Measurements from ENCODE around the gene SDCCAG8. TPM values are rescaled to one million over a fixed set of nuclear protein-coding genes. Genes with fewer than 3 reads are reported as not detected.

Gene SDCCAG8
- total RNA-seq, 2 donors from 2014 or later = 23.2 to 91.0 TPM

DNA sequence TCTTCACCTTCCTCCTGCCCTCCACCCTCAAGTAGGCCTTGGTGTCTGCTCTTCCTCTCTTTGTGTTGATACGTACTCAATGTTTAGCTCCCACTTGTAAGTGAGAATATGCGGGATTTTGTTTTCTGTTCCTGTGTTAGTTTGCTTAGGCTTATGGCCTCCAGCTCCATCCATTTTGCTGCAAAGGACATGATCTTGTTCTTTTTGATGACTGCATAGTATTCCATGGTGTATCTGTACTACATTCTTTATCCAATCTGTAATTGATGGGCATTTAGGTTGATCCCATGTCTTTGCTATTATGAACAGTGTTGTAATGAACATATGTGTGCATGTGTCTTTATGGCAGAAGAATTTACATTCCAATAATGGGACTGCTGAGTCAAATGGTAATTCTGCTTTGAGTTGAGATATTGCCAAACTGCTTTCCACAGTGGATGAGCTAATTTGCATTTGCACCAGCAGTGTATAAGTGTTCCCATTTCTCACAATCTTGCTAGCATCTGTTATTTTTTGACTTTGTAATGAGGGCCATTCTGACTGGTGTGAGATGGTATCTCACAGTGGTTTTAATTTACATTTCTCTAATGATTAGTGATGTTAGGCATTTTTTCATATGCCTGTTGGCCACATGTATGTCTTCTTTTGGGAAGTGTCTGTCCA lies 272.7 kb downstream of the SDCCAG8 start:
- Histone ChIP-seq H3K27ac (no peak overlapping the region), H3K36me3 (no peaks in the 10 kb centered on the region), H3K4me1 (ENCODE audit: control insufficient read depth in 1 of 2, low read depth in 2 of 2) (peaks cover 11 to 16% of the 10 kb centered on the region in 2 donors), H3K4me3 (no peak overlapping the region), H3K9me3 (no peaks in the 10 kb centered on the region), H3K27me3 (replicated peaks; ENCODE audit: insufficient read depth) (no peaks in the 10 kb centered on the region)
- DNase-seq (ENCODE audit: low spot score) (no peak), ATAC-seq (ENCODE audit: insufficient number of reproducible peaks, low FRiP score, low read depth) (no peak)
- TF ChIP-seq, protein P1, sequence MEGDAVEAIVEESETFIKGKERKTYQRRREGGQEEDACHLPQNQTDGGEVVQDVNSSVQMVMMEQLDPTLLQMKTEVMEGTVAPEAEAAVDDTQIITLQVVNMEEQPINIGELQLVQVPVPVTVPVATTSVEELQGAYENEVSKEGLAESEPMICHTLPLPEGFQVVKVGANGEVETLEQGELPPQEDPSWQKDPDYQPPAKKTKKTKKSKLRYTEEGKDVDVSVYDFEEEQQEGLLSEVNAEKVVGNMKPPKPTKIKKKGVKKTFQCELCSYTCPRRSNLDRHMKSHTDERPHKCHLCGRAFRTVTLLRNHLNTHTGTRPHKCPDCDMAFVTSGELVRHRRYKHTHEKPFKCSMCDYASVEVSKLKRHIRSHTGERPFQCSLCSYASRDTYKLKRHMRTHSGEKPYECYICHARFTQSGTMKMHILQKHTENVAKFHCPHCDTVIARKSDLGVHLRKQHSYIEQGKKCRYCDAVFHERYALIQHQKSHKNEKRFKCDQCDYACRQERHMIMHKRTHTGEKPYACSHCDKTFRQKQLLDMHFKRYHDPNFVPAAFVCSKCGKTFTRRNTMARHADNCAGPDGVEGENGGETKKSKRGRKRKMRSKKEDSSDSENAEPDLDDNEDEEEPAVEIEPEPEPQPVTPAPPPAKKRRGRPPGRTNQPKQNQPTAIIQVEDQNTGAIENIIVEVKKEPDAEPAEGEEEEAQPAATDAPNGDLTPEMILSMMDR (IDR thresholded peaks at IDR 0.05) = no peak

DNA sequence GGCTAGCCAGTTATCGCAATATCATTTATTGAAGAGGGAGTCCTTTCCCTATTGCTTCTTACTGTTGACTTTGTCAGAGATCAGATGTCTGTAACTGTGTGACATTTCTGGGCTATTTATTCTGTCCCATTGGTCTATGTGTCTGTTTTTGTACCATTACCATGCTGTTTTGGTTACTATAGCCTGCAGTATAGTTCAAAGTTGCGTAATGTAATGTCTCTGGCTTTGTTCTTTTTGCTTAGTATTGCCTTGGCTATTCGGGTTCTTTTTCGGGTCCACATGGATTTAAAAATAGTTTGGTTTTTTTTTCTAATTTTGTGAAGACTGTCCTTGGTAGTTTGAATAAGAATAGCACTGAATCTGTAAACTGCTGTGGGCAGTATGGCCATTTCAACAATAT lies 273.7 kb downstream of the SDCCAG8 start:
- Histone ChIP-seq H3K36me3 (no peaks in the 10 kb centered on the region), H3K4me3 (no peak overlapping the region), H3K9me3 (no peaks in the 10 kb centered on the region), H3K27ac (no peak overlapping the region), H3K4me1 (ENCODE audit: control insufficient read depth in 1 of 2, low read depth in 2 of 2) (peaks cover 8 to 11% of the 10 kb centered on the region in 2 donors), H3K27me3 (replicated peaks; ENCODE audit: insufficient read depth) (no peaks in the 10 kb centered on the region)
- ATAC-seq (ENCODE audit: insufficient number of reproducible peaks, low FRiP score, low read depth) = no peak
- DNase-seq (ENCODE audit: low spot score) = no peak
- TF ChIP-seq, protein P1 (IDR thresholded peaks at IDR 0.05) = no peak

DNA sequence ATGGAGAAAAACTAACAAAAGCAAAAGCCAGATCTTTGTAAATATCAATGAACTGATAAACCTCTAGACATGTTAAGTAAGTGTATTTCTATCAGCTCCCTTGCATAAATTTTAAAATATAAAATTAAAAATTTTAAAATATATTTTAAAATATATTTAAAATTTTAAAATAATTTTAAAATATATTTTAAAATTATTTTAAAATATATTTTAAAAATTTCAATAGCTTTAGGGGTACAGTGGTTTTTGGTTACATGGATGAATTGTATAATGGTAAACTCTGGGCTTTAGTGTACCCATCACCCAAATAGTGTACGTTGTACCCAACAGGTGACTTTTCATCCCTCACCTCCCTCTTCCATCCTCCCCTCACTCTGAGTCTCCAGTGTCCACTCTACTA lies 279.2 kb downstream of the SDCCAG8 start:
- H3K27me3 ChIP-seq (replicated peaks; ENCODE audit: insufficient read depth) = no peaks in the 10 kb centered on the region
- TF ChIP-seq, protein P1 (IDR thresholded peaks at IDR 0.05) = no peak
- H3K4me1 ChIP-seq (ENCODE audit: control insufficient read depth in 1 of 2, low read depth in 2 of 2) = no peaks in the 10 kb centered on the region
- no peak overlapping the region for H3K27ac ChIP-seq
- no peaks in the 10 kb centered on the region for H3K9me3 ChIP-seq
- no peak for ATAC-seq (ENCODE audit: insufficient number of reproducible peaks, low FRiP score, low read depth)
- DNase-seq (ENCODE audit: low spot score) = no peak
- H3K4me3 ChIP-seq = no peak overlapping the region
- H3K36me3 ChIP-seq = no peaks in the 10 kb centered on the region

DNA sequence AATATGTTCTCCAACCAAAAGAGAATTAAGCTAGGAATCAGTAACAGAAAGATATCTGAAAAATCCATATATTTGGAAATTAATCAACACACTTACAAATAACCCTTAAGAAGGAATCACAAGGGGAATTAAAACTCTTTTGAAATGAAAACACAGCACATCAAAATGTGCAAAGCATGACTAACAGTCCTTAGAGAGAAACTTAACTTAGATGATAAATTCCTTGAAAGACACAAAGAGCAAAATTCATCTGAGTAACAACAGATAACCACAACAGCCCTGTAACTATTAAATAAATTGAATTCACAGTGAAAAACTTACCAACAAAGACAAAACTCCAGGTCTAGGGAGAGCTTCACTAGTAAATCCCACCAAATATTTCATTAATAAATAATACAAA lies 283.8 kb downstream of the SDCCAG8 start:
- TF ChIP-seq, protein P1 (IDR thresholded peaks at IDR 0.05) = no peak
- Histone ChIP-seq H3K36me3 (peaks cover 9% of the 10 kb centered on the region), H3K27ac (no peak overlapping the region), H3K4me1 (ENCODE audit: control insufficient read depth in 1 of 2, low read depth in 2 of 2) (no peaks in the 10 kb centered on the region), H3K4me3 (no peak overlapping the region), H3K27me3 (replicated peaks; ENCODE audit: insufficient read depth) (no peaks in the 10 kb centered on the region), H3K9me3 (no peaks in the 10 kb centered on the region)
- DNase-seq (ENCODE audit: low spot score) (no peak), ATAC-seq (ENCODE audit: insufficient number of reproducible peaks, low FRiP score, low read depth) (no peak)

DNA sequence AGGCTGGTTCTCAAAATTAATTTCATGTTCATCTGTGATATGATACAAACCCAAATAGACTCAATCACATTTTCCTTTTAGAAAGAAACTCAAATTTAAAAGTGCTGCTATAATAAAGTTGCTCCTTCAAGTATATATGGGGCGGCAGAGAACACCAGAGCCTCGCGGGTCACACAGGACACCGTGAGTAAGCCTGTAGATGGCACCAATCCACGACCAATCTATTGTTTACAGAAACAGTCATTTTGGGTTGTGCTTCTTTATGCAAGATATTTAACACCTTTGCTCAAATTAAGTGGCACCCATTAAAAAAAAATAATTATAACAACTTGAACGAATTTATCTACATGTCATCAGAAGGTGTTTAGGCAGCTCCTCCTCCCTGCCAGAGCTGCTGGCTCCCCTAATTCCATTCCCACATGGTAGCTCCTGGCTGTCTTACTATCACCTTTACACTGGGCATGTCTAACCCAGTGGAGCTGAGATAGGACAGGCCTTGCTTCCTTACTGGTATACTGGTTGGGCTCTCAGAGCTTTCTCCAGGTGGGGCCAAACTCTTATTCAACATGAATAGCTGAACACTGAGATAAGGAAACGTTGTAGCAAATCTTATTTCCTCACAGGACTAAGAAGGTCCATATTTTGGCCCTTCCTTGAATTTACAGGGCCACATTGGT lies 287.0 kb downstream of the SDCCAG8 start:
- TF ChIP-seq, protein P1 (IDR thresholded peaks at IDR 0.05) = no peak
- H3K36me3 ChIP-seq = peaks cover 9% of the 10 kb centered on the region
- ATAC-seq (ENCODE audit: insufficient number of reproducible peaks, low FRiP score, low read depth) (no peak), DNase-seq (ENCODE audit: low spot score) (no peak)
- no peak overlapping the region for H3K27ac ChIP-seq
- H3K9me3 ChIP-seq = no peaks in the 10 kb centered on the region
- H3K4me1 ChIP-seq (ENCODE audit: control insufficient read depth in 1 of 2, low read depth in 2 of 2) = no peaks in the 10 kb centered on the region
- H3K27me3 ChIP-seq (replicated peaks; ENCODE audit: insufficient read depth) = no peaks in the 10 kb centered on the region
- H3K4me3 ChIP-seq = no peak overlapping the region

All from thoracic aorta (tissue), 2 donors.